H9 (cell line): ENCODE data around the gene WDPCP. TPM values are rescaled to one million over a fixed set of nuclear protein-coding genes. Genes with fewer than 3 reads are reported as not detected.

Experiments
- DNase-seq: peaks from one replicate; pipeline ENCODE4 v3.0.0-alpha.2; 2017
- H2AFZ ChIP-seq: one replicate; pipeline ENCODE4 v1.6.1; 2013; ENCODE audit warnings: mild to moderate bottlenecking, low read length, control low read depth, moderate library complexity
- H2AK5ac ChIP-seq: 2 replicates; pipeline ENCODE4 v1.6.1; 2013; ENCODE audit warnings: low read length, control low read depth, mixed read lengths; ENCODE audit not compliant: insufficient read length
- H2BK120ac ChIP-seq: one replicate; pipeline ENCODE4 v1.6.1; 2013; ENCODE audit warnings: low read depth, mild to moderate bottlenecking, low read length, control low read depth, inconsistent platforms; ENCODE audit not compliant: poor library complexity, severe bottlenecking
- H2BK12ac ChIP-seq: 2 replicates; pipeline ENCODE4 v1.6.1; 2013; ENCODE audit warnings: low read length, control low read depth, mixed read lengths, low read depth; ENCODE audit not compliant: insufficient read length
- H2BK15ac ChIP-seq: 2 replicates; pipeline ENCODE4 v1.6.1; 2013; ENCODE audit warnings: low read depth, low read length, control low read depth
- H2BK20ac ChIP-seq: one replicate; pipeline ENCODE4 v1.6.1; 2013; ENCODE audit warnings: low read depth, mild to moderate bottlenecking, low read length, control low read depth, inconsistent platforms; ENCODE audit not compliant: poor library complexity, severe bottlenecking
- H2BK5ac ChIP-seq: 2 replicates; pipeline ENCODE4 v1.6.1; 2013; ENCODE audit warnings: low read length, control low read depth, mixed read lengths; ENCODE audit not compliant: insufficient read length
- H3K14ac ChIP-seq: 2 replicates; pipeline ENCODE4 v1.6.1; 2013; ENCODE audit warnings: low read length, control low read depth; ENCODE audit not compliant: insufficient read depth
- H3K18ac ChIP-seq: 2 replicates; pipeline ENCODE4 v1.6.1; 2013; ENCODE audit warnings: low read depth, mild to moderate bottlenecking, mixed read lengths, low read length, control low read depth; ENCODE audit not compliant: insufficient read length
- H3K23ac ChIP-seq: 2 replicates; pipeline ENCODE4 v1.6.1; 2013; ENCODE audit warnings: low read length, control low read depth, mixed read lengths, low read depth; ENCODE audit not compliant: insufficient read length
- H3K23me2 ChIP-seq: 2 replicates; pipeline ENCODE4 v1.6.1; 2013; ENCODE audit warnings: low read depth, mild to moderate bottlenecking, mixed read lengths, low read length, control low read depth; ENCODE audit not compliant: insufficient read length, poor library complexity, severe bottlenecking
- H3K27ac ChIP-seq: 2 replicates; pipeline ENCODE4 v1.5.1; 2013; ENCODE audit warnings: low read length, control low read depth, mixed read lengths, low read depth; ENCODE audit not compliant: insufficient read length
- H3K27me3 ChIP-seq: 2 replicates; pipeline ENCODE4 v1.6.1; 2013; ENCODE audit warnings: low read length, control low read depth, inconsistent platforms; ENCODE audit not compliant: insufficient read depth
- H3K4ac ChIP-seq: 2 replicates; pipeline ENCODE4 v1.6.1; 2013; ENCODE audit warnings: low read depth, mild to moderate bottlenecking, control low read depth, inconsistent platforms, low read length, moderate library complexity
- H3K4me1 ChIP-seq: 2 replicates; pipeline ENCODE4 v1.6.1; 2013; ENCODE audit warnings: low read length, control low read depth, inconsistent platforms; ENCODE audit not compliant: insufficient read depth
- H3K4me2 ChIP-seq: 2 replicates; pipeline ENCODE4 v1.6.1; 2013; ENCODE audit warnings: low read length, control low read depth, mixed read lengths; ENCODE audit not compliant: insufficient read length, insufficient read depth
- H3K56ac ChIP-seq: 2 replicates; pipeline ENCODE4 v1.6.1; 2013; ENCODE audit warnings: low read depth, mild to moderate bottlenecking, mixed read lengths, low read length, control low read depth; ENCODE audit not compliant: insufficient read length
- H3K79me1 ChIP-seq: 2 replicates; pipeline ENCODE4 v1.6.1; 2013; ENCODE audit warnings: low read depth, mild to moderate bottlenecking, moderate library complexity, low read length, control low read depth, inconsistent platforms; ENCODE audit not compliant: insufficient read depth, poor library complexity, severe bottlenecking
- H3K79me2 ChIP-seq: 2 replicates; pipeline ENCODE4 v1.6.1; 2013; ENCODE audit warnings: low read length, control low read depth, inconsistent platforms; ENCODE audit not compliant: insufficient read depth
- H3K9ac ChIP-seq: 2 replicates; pipeline ENCODE4 v1.6.1; 2013; ENCODE audit warnings: low read length, control low read depth, mixed read lengths; ENCODE audit not compliant: insufficient read length; ENCODE audit errors: extremely low read depth
- H3K9me3 ChIP-seq: one replicate; pipeline ENCODE4 v1.6.1; 2013; ENCODE audit warnings: low read depth, low read length, inconsistent platforms; ENCODE audit not compliant: control insufficient read depth
- H3T11ph ChIP-seq: one replicate; pipeline ENCODE4 v1.6.1; 2013; ENCODE audit warnings: mild to moderate bottlenecking, low read length, control low read depth, inconsistent platforms
- H4K20me1 ChIP-seq: one replicate; pipeline ENCODE4 v1.6.1; 2013; ENCODE audit not compliant: control insufficient read depth, insufficient read length, insufficient read depth
- H4K5ac ChIP-seq: 2 replicates; pipeline ENCODE4 v1.6.1; 2013; ENCODE audit warnings: low read depth, mild to moderate bottlenecking, mixed read lengths, low read length, control low read depth; ENCODE audit not compliant: insufficient read length
- H4K8ac ChIP-seq: replicated peaks from 2 replicates; pipeline ENCODE4 v1.6.1; 2013; ENCODE audit warnings: low read length, control low read depth, mixed read lengths, low read depth; ENCODE audit not compliant: insufficient read length
- H4K91ac ChIP-seq: 2 replicates; pipeline ENCODE4 v1.6.1; 2013; ENCODE audit warnings: low read depth, mild to moderate bottlenecking, moderate library complexity, mixed read lengths, low read length, control low read depth; ENCODE audit not compliant: insufficient read length
- H3K27ac Mint-ChIP-seq, 3 experiments: 2 replicates in 2 of 3; 3 replicates in 1 of 3; pipeline ENCODE4 v1.8.0; 2020 to 2021; ENCODE audit warnings: mixed read lengths in 3 of 3, mild to moderate bottlenecking in 1 of 3, moderate library complexity in 1 of 3
- H3K27me3 Mint-ChIP-seq: 2 replicates; pipeline ENCODE4 v1.8.0; 2021; ENCODE audit warnings: low read depth, mild to moderate bottlenecking, moderate library complexity, mixed read lengths
- H3K36me3 Mint-ChIP-seq, 3 experiments: 2 replicates in 2 of 3; 3 replicates in 1 of 3; pipeline ENCODE4 v1.8.0; 2020 to 2021; ENCODE audit warnings: low read depth in 3 of 3, mixed read lengths in 3 of 3; ENCODE audit not compliant: insufficient read depth in 1 of 3
- H3K4me1 Mint-ChIP-seq, 2 experiments: 2 replicates each; pipeline ENCODE4 v1.8.0; 2020; ENCODE audit warnings: mixed read lengths in 2 of 2
- H3K4me3 Mint-ChIP-seq, 2 experiments: 2 replicates in 1 of 2; 3 replicates in 1 of 2; pipeline ENCODE4 v1.8.0; 2020 to 2021; ENCODE audit warnings: mild to moderate bottlenecking in 2 of 2, mixed read lengths in 2 of 2, moderate library complexity in 1 of 2
- H3K9me3 Mint-ChIP-seq, 2 experiments: 2 replicates in 1 of 2; 3 replicates in 1 of 2; pipeline ENCODE4 v1.8.0; 2020; ENCODE audit warnings: mild to moderate bottlenecking in 2 of 2, mixed read lengths in 2 of 2, moderate library complexity in 1 of 2
- CTCF ChIP-seq: fragments of 200-600 bp; sonication (generic); conservative IDR thresholded peaks from 3 replicates; pipeline ENCODE4 v1.8.0; 2021; ENCODE audit warnings: antibody characterized with exemption, mild to moderate bottlenecking
- WGBS: extraction: QIAGEN DNeasy Blood & Tissue Kit; methylation state at CpG from one replicate; pipeline ENCODE4 v1.1.7; 2013; ENCODE audit warnings: missing lambda C conversion rate, low lambda C conversion rate, mixed read lengths; ENCODE audit not compliant: insufficient read length; ENCODE audit errors: extremely low coverage; 5-methylcytosine and 5-hydroxymethylcytosine counted together
- total RNA-seq: library from RNA; stranded (reverse); gene quantifications from 2 replicates; pipeline ENCODE4 v1.2.1, GENCODE V29; 2021

Gene WDPCP
- total RNA-seq, 1 experiment from 2014 or later = 22.4 TPM

GRCh38 chr2:63622751-63623150, 34.5 kb upstream of the WDPCP start:
- H3K23ac ChIP-seq = no peak overlapping the region
- Mint-ChIP-seq H3K4me3 (no peak overlapping the region), H3K9me3 (peaks cover 55 to 81% of the 10 kb centered on the region in 2 experiments), H3K27me3 (peaks cover 5% of the 10 kb centered on the region; the same call in 1 of the 2 replicates), H3K4me1 (peaks cover 19 to 23% of the 10 kb centered on the region in 2 experiments), H3K27ac (no peak overlapping the region), H3K36me3 (peaks cover 53 to 85% (median 69%) of the 10 kb centered on the region in 3 experiments)
- H4K20me1 ChIP-seq = no peaks in the 10 kb centered on the region
- H3K79me1 ChIP-seq = no peaks in the 10 kb centered on the region
- H3K27ac ChIP-seq = no peak overlapping the region
- H2AK5ac ChIP-seq = no peak overlapping the region
- no CpG with 5 or more reads among the region's 31 CpGs for WGBS
- H4K8ac ChIP-seq = no peak overlapping the region
- no peak overlapping the region for H4K5ac ChIP-seq
- H2BK20ac ChIP-seq = no peak overlapping the region
- no peak overlapping the region for H3K4ac ChIP-seq
- no peaks in the 10 kb centered on the region for H3K9me3 ChIP-seq
- no peak for DNase-seq
- no peak overlapping the region for H3K9ac ChIP-seq
- H2BK5ac ChIP-seq = no peak overlapping the region
- H4K91ac ChIP-seq = no peak overlapping the region
- no peak overlapping the region for H3K56ac ChIP-seq
- peaks cover 4% of the 10 kb centered on the region; the same call in 1 of the 2 replicates for H3K4me1 ChIP-seq
- no peak overlapping the region for H2BK15ac ChIP-seq
- no peak for TF ChIP-seq CTCF
- H3K18ac ChIP-seq = no peak overlapping the region
- no peak overlapping the region for H2BK120ac ChIP-seq
- no peak overlapping the region for H2BK12ac ChIP-seq
- no peak overlapping the region for H2AFZ ChIP-seq
- H3K79me2 ChIP-seq = no peaks in the 10 kb centered on the region
- no peak overlapping the region for H3K4me2 ChIP-seq
- H3K27me3 ChIP-seq = no peaks in the 10 kb centered on the region
- H3T11ph ChIP-seq = no peak overlapping the region
- no peak overlapping the region for H3K14ac ChIP-seq
- H3K23me2 ChIP-seq = no peaks in the 10 kb centered on the region
